Activated naive CD4-positive, alpha-beta T cell treated with anti-CD3 and anti-CD28 coated beads, Interleukin-2, amount 50 U/mL, for 72 hours (primary cell): ENCODE measurements around the gene MMP10. TPM values are rescaled to one million over a fixed set of nuclear protein-coding genes. Genes with fewer than 3 reads are reported as not detected.
"Not testable (repeated sequence)": the region's sequence is repeated elsewhere in the genome, so short reads cannot be mapped to it uniquely, and the experiment has no call there.

Experiments used
- ATAC-seq, 2 donors: fragments of 150-1000 bp; cut with Tn5 transposase; 2 replicates each; pipeline ENCODE4 v1.10.0; 2021; ENCODE audit warnings: mild to moderate bottlenecking in 2 of 2, moderate library complexity in 2 of 2
- DNase-seq, 2 donors: peaks; one replicate each; pipeline ENCODE4 v3.0.0; 2021 to 2022; ENCODE audit warnings: low spot score in 2 of 2
- H3K27ac Mint-ChIP-seq, 2 donors: one replicate each; pipeline ENCODE4 v1.8.0; 2022; ENCODE audit warnings: mild to moderate bottlenecking in 2 of 2, mixed read lengths in 2 of 2
- H3K36me3 Mint-ChIP-seq, 2 donors: one replicate each; pipeline ENCODE4 v1.8.0; 2022; ENCODE audit warnings: mixed read lengths in 2 of 2
- H3K9me3 Mint-ChIP-seq, 2 donors: one replicate each; pipeline ENCODE4 v1.8.0; 2022; ENCODE audit warnings: mixed read lengths in 2 of 2
- total RNA-seq, 2 donors: library from RNA; stranded (reverse); gene quantifications; one replicate each; pipeline ENCODE4 v1.2.3, GENCODE V29; 2022

The MMP10 gene
- total RNA-seq, 2 donors from 2014 or later, result not detected

GRCh38 chr11:102757823-102758549 is 22.4 kb downstream of the MMP10 start:
- no peaks in the 10 kb centered on the region for H3K9me3 Mint-ChIP-seq
- ATAC-seq, result no peak
- H3K36me3 Mint-ChIP-seq, result no peaks in the 10 kb centered on the region
- DNase-seq, result no peak
- H3K27ac Mint-ChIP-seq, result no peak overlapping the region

DNA sequence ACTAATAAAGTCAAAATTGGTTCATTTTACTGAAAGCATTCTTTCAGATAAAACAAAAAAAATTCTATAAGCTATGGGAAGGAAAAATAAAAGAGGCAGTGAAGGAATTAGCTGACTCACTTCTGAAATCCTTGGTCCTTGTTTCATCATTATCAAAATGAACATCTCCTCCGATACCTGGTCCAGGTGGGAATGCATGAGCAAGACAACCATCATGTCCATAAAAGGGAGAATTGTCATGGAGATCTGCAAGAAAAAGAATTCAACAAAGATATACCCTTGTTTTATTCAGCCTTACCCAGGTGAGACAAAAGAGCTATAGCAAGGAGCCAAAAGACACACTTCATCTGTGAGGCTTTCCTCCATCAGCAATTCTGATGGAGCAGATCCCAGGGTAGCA is 27.2 kb downstream of the MMP10 start:
- H3K36me3 Mint-ChIP-seq, result no peaks in the 10 kb centered on the region
- ATAC-seq, result no peak

GRCh38 chr11:102751673-102752072 is 28.8 kb downstream of the MMP10 start:
- Mint-ChIP-seq H3K36me3 (peaks cover 6% of the 10 kb centered on the region in 2 donors), H3K9me3 (peaks cover 11 to 15% of the 10 kb centered on the region in 2 donors), H3K27ac (no peak overlapping the region)
- ATAC-seq (no peak), DNase-seq (no peak)

More for the DNA sequence above, 27.2 kb downstream of the MMP10 start:
- H3K27ac Mint-ChIP-seq, result no peak overlapping the region
- peaks cover 5 to 10% of the 10 kb centered on the region in 2 donors for H3K9me3 Mint-ChIP-seq
- DNase-seq, result no peak

DNA sequence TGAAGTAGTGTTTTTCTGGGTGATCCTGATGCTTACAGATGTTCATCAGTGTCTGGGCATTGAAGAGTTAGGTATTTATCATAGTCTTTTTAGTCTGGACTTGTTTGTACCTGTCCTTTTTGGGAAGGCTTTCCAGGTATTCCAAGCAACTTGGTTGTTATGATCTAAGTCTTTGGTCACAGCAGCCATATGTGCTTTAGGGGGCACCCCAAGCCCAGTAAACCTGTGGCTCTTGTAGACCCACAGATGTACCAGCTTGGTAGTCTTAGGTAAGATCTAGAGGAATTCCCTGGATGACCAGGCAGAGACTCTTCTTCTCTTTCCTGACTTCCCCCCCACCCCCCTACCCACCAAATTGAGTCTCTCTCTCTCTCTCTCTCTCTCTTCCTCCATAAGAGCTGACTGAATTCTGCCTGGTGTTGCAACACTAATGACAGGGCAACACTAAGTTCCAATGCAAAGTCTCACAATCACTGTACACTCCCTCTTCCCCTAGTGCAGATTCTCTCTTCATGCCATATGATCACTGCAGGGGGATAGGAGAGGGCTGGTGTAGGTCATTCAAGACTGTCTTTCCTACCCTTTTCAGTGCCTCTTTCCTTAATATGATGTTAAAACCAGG is 31.2 kb downstream of the MMP10 start:
- DNase-seq (no peak), ATAC-seq (no peak)
- peaks cover 15 to 18% of the 10 kb centered on the region in 2 donors for H3K9me3 Mint-ChIP-seq
- peaks cover 6 to 10% of the 10 kb centered on the region in 2 donors for H3K36me3 Mint-ChIP-seq
- no peak overlapping the region for H3K27ac Mint-ChIP-seq

DNA sequence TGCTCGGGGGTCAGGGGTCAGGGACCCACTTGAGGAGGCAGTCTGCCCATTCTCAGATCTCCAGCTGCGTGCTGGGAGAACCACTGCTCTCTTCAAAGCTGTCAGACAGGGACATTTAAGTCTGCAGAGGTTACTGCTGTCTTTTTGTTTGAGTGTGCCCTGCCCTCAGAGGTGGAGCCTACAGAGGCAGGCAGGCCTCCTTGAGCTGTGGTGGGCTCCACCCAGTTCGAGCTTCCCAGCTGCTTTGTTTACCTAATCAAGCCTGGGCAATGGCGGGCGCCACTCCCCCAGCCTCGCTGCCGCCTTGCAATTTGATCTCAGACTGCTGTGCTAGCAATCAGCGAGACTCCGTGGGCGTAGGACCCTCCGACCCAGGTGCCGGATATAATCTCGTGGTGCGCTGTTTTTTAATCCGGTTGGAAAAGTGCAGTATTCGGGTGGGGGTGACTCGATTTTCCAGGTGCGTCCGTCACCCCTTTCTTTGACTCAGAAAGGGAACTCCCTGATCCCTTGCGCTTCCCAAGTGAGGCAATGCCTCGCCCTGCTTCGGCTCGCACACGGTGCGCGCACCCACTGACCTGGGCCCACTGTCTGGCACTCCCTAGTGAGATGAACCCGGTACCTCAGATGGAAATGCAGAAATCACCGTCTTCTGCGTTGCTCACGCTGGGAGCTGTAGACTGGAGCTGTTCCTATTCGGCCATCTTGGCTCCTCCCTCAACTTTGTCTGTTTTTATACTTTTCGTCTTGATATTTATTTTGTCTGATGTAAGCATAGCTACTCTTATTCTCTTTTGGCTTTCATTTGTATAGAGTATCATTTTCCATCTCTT is 33.5 kb downstream of the MMP10 start:
- not testable (repeated sequence) for H3K27ac Mint-ChIP-seq, DNase-seq, ATAC-seq, H3K36me3 Mint-ChIP-seq
- H3K9me3 Mint-ChIP-seq, result peaks cover 15 to 18% of the 10 kb centered on the region in 2 donors

DNA sequence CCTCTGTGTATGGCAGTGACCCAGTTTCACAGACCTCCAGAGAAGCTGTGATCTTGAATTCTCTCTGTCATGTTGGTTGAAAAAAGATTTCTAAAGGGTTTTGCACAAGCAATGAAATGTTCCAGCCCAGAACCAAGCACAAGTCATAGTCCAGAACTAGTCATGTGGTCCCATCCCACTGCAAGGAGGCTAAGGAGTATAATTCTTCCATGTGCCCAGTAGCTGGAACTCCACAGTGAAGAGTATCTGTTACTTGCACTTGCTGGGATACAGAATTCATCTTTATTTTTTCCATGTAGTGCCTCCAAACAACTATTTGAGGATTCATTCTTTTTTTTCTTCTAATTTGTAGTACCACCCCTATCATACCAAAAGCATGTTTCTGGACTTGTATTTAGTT is 45.8 kb downstream of the MMP10 start:
- ATAC-seq (no peak), DNase-seq (no peak)
- H3K9me3 Mint-ChIP-seq, result no peaks in the 10 kb centered on the region
- H3K36me3 Mint-ChIP-seq, result no peaks in the 10 kb centered on the region
- H3K27ac Mint-ChIP-seq, result no peak overlapping the region

- Mint-ChIP-seq H3K36me3 (no peaks in the 10 kb centered on the region), H3K27ac (no peak overlapping the region), H3K9me3 (no peaks in the 10 kb centered on the region)
- ATAC-seq (peak; percentile 65 to 83), DNase-seq (peak in 1 of 2 donors; percentile 69)
Measured at GRCh38 chr11:102733232-102733875, 47.1 kb downstream of the MMP10 start.

- DNase-seq, H3K27ac Mint-ChIP-seq, ATAC-seq, H3K9me3 Mint-ChIP-seq, H3K36me3 Mint-ChIP-seq: not testable (repeated sequence)
Measured at GRCh38 chr11:102730944-102731343, 49.5 kb downstream of the MMP10 start.

DNA sequence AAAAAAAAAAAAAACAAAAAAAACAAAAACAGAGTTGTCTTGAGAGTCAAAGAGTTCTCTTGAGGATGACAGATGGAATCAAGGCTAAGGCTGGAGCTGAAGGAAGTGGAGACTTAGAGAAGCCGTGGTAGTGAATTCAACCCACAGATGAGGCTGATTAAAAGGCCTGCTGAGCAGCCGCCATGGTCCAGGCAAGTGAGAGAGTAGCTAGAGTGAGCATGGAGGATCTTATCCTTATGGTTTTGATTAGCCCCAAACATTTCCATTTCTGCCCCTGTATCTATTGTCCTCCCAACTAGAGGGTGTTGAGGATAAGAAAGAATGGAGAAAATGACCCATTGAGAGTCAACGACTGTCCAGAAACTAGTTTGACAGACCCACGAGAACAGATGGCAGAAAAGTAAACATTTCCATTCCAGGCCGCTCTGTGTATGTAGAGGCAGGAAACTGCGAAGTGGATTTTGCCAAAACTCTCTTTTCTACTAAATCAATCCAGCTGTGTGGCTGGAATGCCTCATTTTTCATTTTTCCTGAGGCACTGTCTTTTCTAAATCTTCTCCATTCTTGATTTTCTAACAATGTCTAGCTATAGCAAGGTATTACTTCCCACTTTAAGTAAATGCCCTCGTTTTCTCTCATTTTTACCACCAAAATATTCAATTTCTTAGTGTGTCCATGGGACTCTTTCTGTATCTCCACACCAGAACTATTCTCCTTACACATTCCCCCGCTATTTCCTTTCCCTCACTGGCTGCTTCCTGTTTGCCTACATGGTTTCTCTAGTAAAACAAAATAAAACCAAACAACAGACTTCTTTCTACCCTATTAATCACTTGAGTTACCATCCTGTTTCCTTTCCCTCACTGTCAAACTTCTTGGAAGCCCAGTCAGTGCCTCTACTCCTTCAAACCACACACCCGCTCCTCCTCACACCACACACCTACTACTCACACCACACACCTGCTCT is 50.3 kb downstream of the MMP10 start:
- no peak overlapping the region for H3K27ac Mint-ChIP-seq
- no peaks in the 10 kb centered on the region for H3K36me3 Mint-ChIP-seq
- ATAC-seq, result no peak
- DNase-seq, result no peak
- H3K9me3 Mint-ChIP-seq, result no peaks in the 10 kb centered on the region

- H3K36me3 Mint-ChIP-seq, result no peaks in the 10 kb centered on the region
- DNase-seq (no peak), ATAC-seq (peak in 1 of 2 donors; percentile 61)
- H3K9me3 Mint-ChIP-seq, result no peaks in the 10 kb centered on the region
- H3K27ac Mint-ChIP-seq, result no peak overlapping the region
Measured at GRCh38 chr11:102727890-102728289, 52.5 kb downstream of the MMP10 start.

- no peak for ATAC-seq
- H3K9me3 Mint-ChIP-seq, result peaks cover 0 to 3% of the 10 kb centered on the region in 2 donors
- no peaks in the 10 kb centered on the region for H3K36me3 Mint-ChIP-seq
- H3K27ac Mint-ChIP-seq, result no peak within 1 kb of the TSS
- DNase-seq, result no peak
Measured at GRCh38 chr11:102724904-102725500, 55.4 kb downstream of the MMP10 start, which contains the start of gene MMP8. Gene MMP8 (minus strand): TSS chr11:102724954. CDS start chr11:102724855, 99 bp downstream.

GRCh38 chr11:102722821-102723220 is 57.6 kb downstream of the MMP10 start:
- Mint-ChIP-seq H3K9me3 (peaks cover 0 to 3% of the 10 kb centered on the region in 2 donors), H3K36me3 (no peaks in the 10 kb centered on the region), H3K27ac (no peak overlapping the region)
- DNase-seq (no peak), ATAC-seq (no peak)
